ENCODE data around the gene TSC1.

Gene TSC1

DNA sequence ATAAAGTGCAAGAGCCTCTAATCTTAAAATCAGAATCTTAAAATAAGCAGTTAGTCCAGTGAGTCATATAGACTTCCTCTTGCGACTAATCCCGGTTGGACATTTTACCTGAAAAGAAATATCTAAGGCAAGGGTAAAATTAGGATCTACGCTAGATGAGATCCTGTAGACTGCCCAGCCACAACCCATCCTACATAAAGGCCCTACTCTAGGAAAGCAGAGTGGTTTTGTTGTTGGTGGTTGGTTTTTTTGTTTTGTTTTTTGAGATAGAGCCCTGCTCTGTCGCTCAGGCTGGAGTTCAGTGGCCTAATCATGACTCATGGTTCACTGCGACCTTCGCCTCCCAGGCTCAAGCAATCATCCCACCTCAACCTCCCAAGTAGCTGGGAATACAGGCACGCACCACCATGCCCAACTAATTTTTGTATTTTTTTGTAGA, 6.9 kb downstream of the TSC1 start:
- no peak for DNase-seq (ENCODE audit: low read depth in 3 of 3)

DNA sequence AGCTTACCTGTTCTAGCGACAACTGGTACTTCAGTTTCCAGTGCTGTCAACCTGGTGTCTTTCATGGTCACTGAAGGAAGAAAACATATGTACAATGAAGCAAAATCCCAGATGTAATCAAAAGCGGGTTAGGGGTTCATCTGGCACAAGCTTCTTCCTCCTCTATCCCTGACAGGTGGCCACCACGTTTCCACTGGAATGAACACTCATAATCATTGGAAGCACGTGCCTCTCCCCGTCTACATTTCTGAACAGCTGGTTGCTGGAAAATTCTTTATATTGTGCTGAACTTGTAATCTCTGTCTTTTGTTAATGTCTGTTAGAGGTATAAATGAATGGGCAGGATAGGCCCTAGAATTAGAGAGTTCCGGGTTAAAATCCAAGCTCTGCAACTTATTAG, 9.4 kb downstream of the TSC1 start:
- DNase-seq (ENCODE audit: low read depth in 3 of 3): no peak

DNA sequence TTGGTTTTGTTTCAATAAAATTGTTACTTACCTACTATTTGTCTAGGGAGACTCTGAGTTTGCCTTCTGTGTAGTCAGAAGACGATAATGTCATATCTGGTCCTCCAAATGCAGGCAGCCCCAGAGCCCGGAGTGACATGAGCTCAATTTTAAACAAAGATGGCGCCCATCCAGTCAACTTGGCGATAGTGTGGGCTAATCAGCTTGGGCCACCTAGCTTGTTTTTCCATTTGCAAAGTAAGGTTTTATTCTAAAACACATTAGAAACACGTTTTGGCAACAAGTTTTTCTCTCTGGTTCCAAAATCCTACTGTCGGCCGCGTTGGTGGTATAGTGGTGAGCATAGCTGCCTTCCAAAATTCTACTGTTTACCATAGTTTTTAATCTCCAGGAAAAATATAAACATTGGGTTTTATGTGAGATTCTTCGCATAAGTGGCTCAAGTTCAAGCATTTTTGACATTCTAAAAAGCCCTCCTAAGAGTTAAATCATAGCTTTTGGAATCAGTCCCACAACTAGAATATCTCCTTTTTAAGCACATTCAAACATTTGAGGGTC, 13.2 kb downstream of the TSC1 start:
- no peak for DNase-seq (ENCODE audit: low read depth in 3 of 3)

DNA sequence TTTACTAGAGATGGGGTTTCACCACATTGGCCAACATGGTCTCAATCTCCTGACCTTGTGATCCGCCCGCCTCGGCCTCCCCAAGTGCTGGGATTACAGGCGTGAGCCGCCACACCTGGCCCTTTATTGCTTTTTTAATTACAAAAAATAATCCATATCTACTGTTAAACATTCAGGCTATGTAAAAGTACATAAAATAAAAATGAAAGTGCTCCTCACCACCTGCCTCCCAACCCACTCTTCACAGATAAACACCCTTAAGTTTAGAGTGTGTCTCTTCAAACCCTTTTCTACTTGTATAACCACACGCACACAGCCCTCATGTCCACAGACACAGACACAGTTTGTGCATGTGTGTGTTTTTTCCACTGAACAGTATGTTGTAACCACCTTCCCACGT, 16.7 kb downstream of the TSC1 start:
- DNase-seq (ENCODE audit: low read depth in 3 of 3): no peak

DNA sequence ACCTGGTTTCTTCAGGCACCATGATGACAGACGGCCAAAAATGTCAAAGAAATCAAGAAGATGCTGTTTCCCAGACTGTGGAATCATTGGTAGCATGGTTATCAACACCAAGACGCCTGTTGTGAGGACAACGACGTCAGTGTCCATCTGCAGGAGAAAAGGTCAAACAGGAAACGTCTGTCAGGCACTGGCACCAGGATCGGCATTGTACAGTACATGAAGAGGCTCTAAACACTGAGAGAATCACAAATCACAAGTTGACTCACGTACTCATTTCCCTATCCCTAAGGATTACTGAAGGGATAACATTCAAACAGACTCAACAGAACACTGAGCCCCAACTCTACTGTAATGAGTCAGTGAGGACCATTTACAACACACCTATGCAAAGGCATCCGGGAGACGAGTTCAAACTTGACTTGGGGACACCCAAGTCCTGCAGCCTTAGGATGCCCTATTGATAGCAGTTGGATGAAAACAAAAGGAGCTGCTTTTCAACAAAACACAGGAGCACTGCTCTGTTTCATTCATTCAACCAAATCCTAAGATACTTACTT, 21.0 kb downstream of the TSC1 start:
- DNase-seq (ENCODE audit: low read depth in 3 of 3): no peak

DNA sequence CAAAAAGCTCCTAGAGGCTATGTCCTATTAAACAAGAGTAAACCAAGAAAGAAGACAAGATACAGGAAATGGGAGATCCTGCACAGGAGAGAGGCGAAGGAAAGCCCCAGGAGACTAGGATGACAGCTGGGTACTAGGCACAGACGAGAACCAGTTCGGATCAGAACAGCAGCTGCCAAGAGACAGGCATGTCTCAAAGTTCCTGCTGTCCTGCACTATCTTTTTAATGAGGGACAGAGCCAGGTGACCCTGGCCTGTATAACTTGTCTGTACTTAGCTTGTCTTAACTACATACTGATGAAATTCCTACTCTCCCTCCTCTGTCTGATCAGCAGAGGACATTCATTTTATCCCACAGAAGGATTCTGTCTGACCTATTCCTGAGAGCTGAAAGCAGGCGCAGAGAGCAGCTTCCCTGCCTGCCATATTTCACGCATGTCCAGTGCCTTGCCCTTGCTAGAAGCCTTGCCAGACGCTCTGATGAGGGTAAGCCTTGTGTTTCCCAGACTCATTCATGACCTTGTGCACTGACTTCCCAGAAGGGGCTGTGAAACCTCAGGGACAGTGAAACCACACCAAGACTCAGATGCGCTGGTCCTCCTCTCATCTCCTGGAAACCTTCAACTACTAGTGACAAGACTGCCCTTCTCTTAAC, 24.7 kb downstream of the TSC1 start:
- DNase-seq (ENCODE audit: low read depth in 3 of 3): no peak

DNA sequence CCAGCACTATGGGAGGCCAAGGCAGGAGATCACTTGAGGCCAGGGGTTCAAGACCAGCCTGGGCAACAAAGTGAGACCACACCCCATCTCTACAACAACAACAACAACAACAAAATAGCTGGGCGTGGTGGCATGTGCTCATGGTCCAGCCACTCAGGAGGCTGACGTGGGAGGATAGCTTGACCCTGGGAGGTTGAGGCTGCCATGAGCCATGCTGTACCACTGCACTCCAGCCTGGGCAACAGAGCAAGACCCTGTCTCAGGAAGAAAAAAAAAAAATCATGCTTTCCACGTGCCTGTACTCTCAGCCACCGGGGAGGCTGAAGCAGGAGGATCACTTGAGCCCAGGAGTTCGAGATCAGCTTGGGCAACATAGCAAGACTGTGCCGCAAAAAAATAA, 29.5 kb downstream of the TSC1 start:
- no peak for DNase-seq (ENCODE audit: low read depth in 3 of 3)

DNA sequence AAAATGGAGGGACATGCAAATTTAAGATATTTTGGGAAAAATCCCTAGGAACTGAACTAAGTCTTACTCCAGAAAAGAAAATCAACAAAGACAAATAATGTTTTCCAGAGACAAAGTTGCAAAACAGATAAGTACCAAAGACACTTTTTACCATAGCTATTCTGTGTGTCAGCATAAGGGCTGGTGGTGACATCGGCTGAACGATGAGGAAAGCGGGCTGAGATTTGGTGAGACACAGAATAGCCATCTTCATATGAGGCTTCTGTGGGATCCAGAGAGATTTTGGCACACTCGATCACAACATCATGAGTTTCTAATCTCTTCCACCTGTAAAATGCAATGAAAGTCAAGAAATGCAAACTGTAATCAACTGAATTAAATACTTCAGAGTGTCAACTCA, 32.3 kb downstream of the TSC1 start:
- DNase-seq (ENCODE audit: low read depth in 3 of 3): no peak

DNA sequence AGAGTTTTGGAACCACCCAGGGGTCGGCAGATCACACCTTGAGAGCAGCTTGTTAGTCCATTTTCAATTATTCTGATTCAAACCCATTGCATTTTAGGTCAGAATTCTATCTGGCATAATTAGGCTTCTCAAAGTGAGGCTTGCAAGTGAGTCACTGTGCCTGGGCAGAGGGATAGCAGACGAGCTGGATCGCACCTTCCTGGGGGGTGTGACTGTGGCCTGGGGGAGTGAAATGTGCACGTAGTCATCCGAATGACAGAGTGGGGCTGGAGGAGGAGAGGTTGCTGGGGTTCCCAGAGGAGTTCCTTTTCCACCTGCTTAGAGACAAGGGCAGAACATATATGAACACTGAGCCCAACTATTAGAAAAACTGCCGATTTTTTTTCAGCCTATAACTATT, 34.0 kb downstream of the TSC1 start:
- no peak for DNase-seq (ENCODE audit: low read depth in 3 of 3)

DNA sequence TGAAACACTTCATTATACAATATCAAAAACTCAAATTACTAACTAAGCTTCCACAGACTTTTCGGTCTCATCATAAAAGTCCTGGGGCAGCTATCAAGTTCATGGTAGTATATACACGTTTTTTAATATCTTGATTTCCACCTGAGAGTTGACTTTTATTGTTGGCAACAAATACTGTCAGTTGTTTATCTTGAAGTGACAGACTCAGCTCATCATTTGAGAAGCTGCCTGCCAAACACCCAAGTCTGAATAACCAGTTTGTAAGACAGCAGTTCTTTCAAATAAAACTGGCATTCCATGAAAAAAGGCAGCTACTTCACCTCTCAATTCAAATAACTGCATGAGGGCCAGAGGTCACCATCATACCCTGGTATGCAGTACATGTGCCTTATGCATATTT, 35.1 kb downstream of the TSC1 start:
- no peak for DNase-seq (ENCODE audit: low read depth in 3 of 3)

DNA sequence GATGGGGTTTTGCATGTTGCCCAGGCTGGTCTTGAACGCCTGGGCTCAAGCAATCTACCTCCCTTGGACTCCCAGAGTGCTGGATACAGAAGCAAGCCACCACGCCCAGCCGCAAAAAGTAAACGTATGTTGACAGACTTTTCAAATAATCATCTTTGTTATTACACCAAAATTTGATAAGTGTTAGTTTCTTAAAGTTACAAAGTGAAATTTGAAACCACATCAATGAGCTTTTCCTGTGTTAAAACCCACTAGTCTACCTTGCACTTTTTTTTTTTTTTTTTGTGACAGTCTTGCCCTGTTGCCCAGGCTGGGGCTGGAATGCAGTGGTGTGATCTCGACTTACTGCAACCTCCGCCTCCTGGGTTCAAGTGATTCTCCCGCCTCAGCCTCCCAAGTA, 35.8 kb downstream of the TSC1 start:
- no peak for DNase-seq (ENCODE audit: low read depth in 3 of 3)

DNA sequence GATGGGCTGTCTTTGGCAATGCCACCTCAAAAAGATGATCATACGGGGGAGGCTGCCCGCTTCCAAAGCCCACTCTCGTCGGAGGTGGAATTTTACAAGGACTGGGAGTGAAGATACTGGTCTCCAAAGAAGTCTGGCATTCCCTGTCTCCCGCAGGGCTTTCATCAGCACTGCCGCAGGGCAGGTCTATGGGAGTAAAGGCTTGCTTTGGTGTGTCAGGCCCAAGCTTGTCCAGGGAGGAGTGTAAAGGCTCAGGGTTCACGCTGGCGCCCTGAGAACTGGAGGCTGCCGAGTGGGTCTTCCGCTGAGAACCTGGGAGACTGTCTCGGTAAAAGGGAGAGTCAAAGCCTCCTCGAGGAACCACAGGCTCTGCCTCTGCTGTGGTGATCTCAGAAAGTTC, 38.7 kb downstream of the TSC1 start:
- no peak for DNase-seq (ENCODE audit: low read depth in 3 of 3)

DNA sequence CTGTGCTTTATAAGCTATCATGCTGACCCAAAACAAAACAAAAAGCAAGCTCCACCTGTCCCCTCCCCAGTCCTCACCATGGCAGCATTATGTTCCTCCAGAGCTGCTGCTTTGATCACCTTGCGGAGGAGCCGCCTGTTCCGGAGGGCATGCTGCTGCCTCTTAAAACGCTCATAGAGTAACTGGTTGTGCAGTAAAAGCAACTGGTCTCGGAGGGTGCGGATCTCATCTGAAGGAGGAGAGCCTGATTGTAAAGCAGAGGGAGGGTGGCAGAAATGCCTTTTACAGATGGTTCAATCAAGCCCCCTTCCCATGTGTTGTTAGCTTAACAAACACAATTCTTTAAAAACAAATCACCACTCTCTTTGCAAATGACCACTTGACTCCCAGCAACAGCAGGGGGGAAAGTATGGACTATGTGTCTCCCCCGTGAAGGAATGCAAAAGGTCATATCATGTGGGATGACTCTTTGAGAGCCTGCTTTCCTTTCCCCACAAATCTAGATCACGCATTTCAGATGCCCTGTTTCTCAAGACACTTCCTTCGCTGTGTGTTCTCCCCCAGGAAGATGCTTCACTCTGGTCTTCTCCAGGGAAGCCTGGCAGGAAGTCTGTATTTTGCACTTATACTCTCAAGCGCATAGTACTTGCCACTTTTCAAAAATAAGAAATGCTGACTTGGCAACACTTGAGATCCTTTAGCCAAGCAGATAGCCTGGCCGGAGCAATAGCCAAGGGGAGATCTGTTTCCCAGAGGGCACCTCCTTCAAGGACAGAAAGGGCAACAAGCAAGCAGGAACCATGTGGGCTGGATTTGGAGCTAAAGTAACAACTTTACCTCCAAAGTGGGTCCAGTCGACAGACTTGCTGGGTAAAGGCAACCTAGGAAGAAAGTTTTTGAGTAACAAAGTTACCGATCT, 40.6 kb downstream of the TSC1 start:
- no peak for DNase-seq (ENCODE audit: low read depth in 3 of 3)

DNA sequence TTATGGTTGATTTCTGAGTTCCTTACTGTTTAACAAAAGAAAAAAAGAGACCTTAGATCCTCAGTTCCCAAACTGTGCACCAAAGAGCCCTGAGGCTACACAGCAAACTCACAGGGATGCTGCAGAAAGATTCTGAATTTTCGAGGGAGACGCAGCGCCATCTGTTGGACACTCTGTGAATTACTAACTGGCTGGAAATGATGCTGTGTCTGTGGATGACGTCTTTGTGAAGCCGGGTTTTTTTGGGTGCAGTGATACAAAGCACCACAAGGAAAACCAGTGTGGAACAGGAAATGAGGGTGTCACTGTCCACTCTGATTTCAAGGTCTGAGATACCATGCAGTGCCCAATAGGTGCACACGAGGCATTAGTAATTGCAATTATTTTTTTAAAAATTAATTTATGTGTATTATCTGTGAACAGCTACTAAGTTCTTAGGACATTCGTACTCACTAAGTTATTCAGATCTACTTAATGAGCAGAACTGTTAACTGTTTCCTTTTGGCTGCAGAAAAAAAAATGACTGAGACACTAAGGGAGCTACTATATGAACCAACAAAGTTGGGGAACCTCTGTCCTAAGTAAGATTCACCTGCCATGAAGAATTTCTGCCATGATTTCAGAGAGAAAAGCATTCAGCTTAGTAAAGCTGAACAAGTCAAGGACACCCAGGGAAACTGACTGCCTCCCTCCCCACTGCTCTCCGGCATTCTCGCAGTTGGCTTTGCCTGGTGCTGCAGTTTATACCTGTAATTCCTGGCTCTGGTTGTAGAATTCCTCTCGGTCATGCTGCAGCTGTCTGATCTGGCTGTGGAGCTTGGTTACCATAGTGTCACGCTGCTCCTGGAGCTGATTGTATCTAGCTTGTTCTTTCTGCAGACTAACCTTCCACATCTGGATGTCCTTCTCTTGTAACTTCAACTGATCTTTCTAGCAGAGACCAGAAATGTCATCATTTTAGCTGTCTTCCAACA, 42.3 kb downstream of the TSC1 start:
- DNase-seq (ENCODE audit: low read depth in 3 of 3): peak; percentile 48 to 69 (median 62)

DNA sequence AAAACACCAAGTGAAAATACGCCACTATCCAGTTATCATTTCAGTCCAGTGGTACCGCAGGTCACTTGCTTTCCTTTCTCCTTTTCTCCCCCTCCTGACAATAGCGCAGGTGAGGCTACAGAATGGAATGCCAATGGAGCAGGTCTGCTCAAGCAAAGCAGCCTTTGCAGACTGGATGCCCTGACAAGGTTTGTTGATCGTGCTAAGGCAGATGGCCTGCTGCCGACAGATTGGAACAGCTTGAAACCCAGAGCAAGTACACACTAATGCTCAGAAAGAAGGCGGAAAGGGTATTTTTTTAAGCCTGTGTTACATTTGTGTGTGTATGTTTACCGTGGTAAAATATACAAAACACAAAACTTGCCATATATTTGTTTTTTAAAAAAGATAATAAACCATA, 46.4 kb downstream of the TSC1 start:
- no peak for DNase-seq (ENCODE audit: low read depth in 3 of 3)

DNA sequence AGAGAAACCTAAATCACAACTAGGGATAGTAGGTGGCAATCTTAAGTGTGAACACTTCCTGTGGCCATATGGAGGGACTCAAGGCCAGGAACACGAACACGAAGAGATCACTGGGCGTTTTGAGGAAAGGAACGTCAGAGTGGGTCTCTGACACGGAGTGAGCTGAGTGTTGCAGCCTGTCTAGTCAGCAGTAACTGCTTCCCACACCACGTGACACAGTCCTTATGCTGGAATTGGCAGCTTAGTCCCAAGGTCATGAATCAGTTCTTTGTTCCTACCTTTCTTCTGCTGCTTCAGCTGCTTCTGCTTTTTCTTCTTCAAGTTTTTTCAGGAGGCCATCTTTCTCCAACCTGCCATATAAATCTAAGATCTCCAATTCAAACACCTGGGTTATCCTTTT, 47.5 kb downstream of the TSC1 start:
- no peak for DNase-seq (ENCODE audit: low read depth in 3 of 3)

DNA sequence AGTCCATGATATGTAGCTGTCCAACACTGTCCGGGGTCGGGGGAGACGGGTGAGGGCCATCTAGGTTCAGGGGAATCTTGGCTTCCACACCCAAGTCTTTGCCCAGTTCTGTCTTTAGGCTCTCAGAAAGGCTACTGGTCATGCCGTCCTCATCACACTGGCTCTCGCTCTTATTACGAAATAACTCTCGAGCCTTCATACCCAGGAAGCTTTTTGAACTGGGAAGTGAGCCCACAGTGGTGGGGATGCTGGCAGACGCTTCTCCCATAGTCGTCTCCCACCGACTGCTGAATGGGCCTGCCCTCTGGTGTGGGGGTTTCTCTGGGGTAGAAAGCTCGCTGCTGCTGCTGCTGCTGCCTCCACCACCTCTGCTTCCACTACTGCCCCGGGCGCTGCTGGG, 48.2 kb downstream of the TSC1 start:
- DNase-seq (ENCODE audit: low read depth in 3 of 3): no peak

DNA sequence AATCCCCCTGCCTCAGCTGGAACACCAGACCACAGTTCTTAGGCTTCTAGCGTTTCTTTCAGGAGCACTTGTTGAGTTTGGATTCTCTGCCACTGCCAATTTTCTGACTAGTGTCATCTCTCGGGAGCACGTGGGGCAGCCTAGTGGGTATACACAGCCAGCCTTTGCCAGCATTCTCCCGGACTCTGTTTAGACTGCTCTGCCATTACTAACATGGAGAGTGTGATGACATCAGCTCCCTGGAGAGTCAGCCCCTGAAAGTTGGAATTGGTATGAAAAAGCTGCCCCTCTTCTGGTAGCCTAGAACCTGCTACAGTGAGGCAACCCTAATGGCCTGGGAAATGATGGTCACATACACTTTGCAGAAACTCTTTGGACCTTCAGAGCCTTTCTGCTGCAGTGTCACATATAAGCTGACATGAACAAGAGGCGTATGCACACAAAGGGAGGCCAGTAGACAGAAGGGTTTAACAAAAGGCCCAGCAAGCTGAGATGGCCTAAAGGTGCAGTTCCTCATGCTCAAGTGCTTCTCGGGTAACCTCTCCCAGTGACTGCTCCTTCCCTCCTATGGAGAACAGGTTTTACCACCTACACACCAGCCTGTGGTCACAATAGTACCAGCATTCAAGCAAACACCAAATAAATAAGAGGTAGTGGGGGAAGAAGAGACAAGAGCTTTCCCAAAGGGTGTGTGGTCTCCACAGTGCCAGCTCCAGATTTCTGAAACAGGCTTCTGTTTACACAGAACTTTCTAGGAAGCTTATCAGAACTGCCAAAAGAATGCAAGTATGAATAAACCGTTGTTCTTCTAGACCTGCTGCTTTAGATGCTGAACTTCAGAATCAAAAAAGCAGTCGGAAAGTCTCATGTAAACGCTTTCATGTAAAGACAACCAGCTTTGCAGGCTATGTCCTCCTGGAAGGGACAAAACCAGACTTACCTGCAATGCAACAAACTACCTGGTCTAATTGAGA, 49.3 kb downstream of the TSC1 start:
- DNase-seq (ENCODE audit: low read depth in 3 of 3): no peak

DNA sequence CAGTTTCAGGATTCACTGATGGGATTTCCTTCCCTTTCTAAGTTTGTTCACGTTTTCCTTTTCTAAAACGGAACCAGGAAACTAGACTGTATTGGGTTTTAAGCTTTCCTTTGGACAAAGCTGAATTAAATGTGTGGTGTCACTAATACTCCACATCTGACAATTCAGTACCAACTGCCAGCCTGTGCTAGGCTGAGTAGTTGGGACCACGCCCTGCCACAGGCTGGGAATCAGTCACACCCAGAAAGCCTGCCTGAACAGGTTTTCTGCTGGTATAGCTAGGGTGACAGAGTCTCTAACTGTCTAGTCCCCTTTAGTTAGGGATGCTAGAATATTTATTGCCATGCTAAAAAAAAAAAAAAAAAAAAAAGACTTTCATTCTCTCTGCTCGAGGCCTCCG, 50.1 kb downstream of the TSC1 start:
- DNase-seq (ENCODE audit: low read depth in 3 of 3): no peak

DNA sequence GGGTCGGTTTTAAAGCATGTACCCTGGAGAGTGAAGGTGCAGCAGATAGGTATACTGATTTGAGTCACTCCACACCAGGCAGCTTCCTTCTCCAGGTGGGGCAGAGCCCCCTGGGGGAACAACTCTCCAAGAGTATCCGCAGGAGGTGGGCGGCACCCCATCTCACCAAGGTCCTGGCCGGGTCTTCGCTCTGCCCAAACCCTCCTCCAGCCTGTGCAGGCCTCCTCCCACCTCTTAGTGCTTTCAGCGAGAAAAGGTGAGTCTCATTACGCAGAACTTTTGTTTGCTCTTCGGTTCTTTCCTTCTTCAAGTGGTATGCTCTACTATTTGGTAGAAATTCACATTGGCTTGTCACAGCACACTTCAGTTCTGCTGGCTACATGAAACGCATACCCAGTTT, 52.0 kb downstream of the TSC1 start:
- DNase-seq (ENCODE audit: low read depth in 3 of 3): no peak

Data from stimulated activated CD4-positive, alpha-beta T cell treated with anti-CD3 and anti-CD28 coated beads, TNF-alpha, amount 100 ng/mL, for 24 hours (primary cell).